Measurements from ENCODE around the gene STX18. TPM values are rescaled to one million over a fixed set of nuclear protein-coding genes. Genes with fewer than 3 reads are reported as not detected.

STX18 gene
- total RNA-seq, 3 donors from 2014 or later (not counting 1 experiment from before 2014, with no cell fraction given) = 23.1 to 32.8 (median 29.0) TPM

DNA sequence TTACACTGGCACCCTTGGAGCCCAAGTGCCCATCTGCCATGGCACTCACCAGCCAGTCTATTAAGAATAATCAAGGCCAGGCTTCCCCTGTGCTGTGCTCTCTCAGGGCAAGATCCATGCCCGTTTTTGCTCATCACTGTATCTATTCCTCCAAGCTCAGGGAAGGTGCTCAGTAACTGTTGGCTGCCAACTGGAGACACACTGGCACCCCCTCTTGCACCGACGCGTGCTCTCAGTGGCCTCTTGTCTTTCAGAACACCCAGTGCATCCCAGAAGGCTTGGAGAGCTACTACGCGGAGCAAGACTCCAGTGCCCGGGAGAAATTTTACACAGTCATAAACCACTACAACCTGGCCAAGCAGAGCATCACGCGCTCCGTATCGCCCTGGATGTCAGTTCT lies 124.9 kb downstream of the STX18 start:
- peaks cover 3% of the 10 kb centered on the region for H3K4me1 ChIP-seq (ENCODE audit: control insufficient read depth, insufficient read depth, low read length)
- H3K4me3 ChIP-seq (ENCODE audit: low read length) = no peak overlapping the region
- Mint-ChIP-seq H3K4me1 (no peaks in the 10 kb centered on the region), H3K4me3 (no peak overlapping the region), H3K9me3 (no peaks in the 10 kb centered on the region), H3K36me3 (peaks cover 7% of the 10 kb centered on the region), H3K27me3 (ENCODE audit: low read depth in 2 of 2) (no peaks in the 10 kb centered on the region), H3K27ac (no peak overlapping the region)
- no peak for ATAC-seq
- no peaks in the 10 kb centered on the region for H3K9me3 ChIP-seq (ENCODE audit: control insufficient read depth, insufficient read depth, low read length)
- peaks cover 31% of the 10 kb centered on the region for H3K36me3 ChIP-seq (ENCODE audit: control insufficient read depth, insufficient read depth, low read length)
- WGBS (ENCODE audit: insufficient coverage) = 97% methylated on average over 11 of the region's 11 CpGs
- intact Hi-C loops (cut with micrococcal nuclease) = no loop called here
- TF ChIP-seq, protein P1, sequence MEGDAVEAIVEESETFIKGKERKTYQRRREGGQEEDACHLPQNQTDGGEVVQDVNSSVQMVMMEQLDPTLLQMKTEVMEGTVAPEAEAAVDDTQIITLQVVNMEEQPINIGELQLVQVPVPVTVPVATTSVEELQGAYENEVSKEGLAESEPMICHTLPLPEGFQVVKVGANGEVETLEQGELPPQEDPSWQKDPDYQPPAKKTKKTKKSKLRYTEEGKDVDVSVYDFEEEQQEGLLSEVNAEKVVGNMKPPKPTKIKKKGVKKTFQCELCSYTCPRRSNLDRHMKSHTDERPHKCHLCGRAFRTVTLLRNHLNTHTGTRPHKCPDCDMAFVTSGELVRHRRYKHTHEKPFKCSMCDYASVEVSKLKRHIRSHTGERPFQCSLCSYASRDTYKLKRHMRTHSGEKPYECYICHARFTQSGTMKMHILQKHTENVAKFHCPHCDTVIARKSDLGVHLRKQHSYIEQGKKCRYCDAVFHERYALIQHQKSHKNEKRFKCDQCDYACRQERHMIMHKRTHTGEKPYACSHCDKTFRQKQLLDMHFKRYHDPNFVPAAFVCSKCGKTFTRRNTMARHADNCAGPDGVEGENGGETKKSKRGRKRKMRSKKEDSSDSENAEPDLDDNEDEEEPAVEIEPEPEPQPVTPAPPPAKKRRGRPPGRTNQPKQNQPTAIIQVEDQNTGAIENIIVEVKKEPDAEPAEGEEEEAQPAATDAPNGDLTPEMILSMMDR (IDR thresholded peaks at IDR 0.05) = no peak
- no peaks in the 10 kb centered on the region for H3K27me3 ChIP-seq (ENCODE audit: control insufficient read depth, insufficient read depth, low read length)
- H3K27ac ChIP-seq (ENCODE audit: low read length) = no peak overlapping the region
- DNase-seq = no peak

DNA sequence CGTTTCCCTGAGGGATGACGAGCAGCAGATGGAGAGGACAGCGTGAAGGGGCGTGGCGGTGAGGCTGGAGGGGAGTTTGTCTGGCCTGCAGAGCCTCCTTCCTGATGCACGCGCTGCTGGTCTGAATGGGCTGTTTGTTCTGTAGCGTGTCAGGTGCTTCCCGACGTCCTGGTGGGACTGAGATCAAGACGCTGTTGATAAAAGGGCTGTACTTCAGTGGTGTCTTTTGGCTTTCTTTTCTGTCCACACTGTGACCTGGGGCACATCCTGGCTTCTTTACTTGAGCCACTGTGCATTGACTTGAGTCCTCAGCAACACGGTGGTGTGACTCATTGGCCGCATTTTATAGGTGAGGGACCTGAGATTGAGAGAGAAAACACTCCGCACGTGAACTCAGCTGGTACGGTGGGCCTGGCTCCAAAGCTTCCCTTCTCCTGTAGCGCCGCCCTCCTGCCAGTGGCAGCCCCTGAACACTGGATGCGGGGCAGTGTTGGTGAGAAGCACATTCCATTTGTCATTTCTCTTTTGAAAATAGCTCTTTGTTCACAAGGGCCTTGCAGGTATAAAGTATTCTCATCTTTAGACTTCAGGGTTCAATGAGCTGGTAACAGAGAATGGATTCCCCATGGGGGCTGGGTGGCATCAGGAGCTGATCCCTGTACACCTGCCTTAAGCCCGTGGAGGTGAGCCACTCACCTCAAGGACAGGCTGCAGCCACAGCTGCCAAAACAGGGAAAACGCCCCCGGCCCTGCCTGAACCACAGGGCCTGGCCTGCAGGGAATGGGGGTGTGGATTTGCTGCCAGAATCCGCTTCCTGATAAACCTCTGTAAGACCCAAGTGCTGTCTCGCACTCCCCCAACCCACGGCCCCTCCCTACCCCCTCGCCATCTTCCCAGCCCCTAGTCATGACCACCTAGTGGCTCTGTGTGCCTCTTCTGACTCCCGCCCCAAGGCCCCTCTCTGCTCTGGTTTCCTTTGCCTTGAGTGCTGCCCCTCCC lies 125.7 kb downstream of the STX18 start:
- intact Hi-C loops (cut with micrococcal nuclease) = no loop called here
- H3K4me3 ChIP-seq (ENCODE audit: low read length) = no peak overlapping the region
- no peak overlapping the region for H3K4me3 Mint-ChIP-seq
- no peaks in the 10 kb centered on the region for H3K4me1 Mint-ChIP-seq
- ATAC-seq (no peak), DNase-seq (no peak)
- H3K27ac ChIP-seq (ENCODE audit: low read length) = no peak overlapping the region
- no peaks in the 10 kb centered on the region for H3K9me3 ChIP-seq (ENCODE audit: control insufficient read depth, insufficient read depth, low read length)
- H3K27me3 ChIP-seq (ENCODE audit: control insufficient read depth, insufficient read depth, low read length) = no peaks in the 10 kb centered on the region
- H3K27ac Mint-ChIP-seq = no peak overlapping the region
- peaks cover 3% of the 10 kb centered on the region for H3K4me1 ChIP-seq (ENCODE audit: control insufficient read depth, insufficient read depth, low read length)
- no peaks in the 10 kb centered on the region for H3K9me3 Mint-ChIP-seq
- no peaks in the 10 kb centered on the region for H3K27me3 Mint-ChIP-seq (ENCODE audit: low read depth in 2 of 2)
- 98% methylated on average over 27 of the region's 27 CpGs for WGBS (ENCODE audit: insufficient coverage)
- peaks cover 26% of the 10 kb centered on the region for H3K36me3 ChIP-seq (ENCODE audit: control insufficient read depth, insufficient read depth, low read length)
- TF ChIP-seq, protein P1 (IDR thresholded peaks at IDR 0.05) = no peak
- H3K36me3 Mint-ChIP-seq = no peaks in the 10 kb centered on the region

DNA sequence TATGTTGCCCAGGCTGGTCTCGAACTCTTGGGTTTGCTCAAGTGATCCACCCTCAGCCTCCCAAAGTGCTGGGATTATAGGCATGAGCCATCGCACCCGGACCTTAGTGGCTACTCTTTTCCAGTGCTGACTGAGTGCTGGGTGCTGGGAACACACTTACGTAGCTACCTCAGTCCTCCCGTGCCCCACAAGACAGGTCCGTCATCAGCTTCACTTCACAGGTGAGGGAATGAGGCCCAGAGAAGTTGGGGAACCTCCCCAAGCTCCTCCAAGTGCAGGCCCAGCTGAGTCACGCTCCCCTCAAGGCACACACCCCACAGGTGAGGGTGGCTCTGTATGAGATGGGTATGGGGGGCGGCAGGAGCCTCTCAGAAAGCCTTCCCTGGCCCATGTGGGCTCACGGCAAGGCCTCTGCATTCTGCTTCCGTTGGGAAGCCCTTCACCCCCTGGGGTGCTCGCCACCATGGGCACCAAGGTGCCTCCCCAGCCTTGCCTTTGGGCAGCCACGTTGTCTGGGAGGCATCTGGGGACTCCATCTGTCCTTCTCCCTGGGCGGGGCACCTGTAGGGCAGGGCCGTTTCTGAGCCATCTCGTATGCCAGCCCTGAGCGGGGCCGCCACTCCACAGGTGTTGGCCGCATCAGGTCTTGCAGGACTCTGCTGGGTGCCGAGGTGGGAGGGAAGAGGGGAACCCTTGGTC lies 126.6 kb downstream of the STX18 start:
- Mint-ChIP-seq H3K27me3 (ENCODE audit: low read depth in 2 of 2) (no peaks in the 10 kb centered on the region), H3K36me3 (no peaks in the 10 kb centered on the region), H3K9me3 (no peaks in the 10 kb centered on the region), H3K27ac (no peak overlapping the region), H3K4me3 (no peak overlapping the region), H3K4me1 (no peaks in the 10 kb centered on the region)
- DNase-seq (no peak), ATAC-seq (no peak)
- intact Hi-C loops (cut with micrococcal nuclease) = no loop called here
- WGBS (ENCODE audit: insufficient coverage) = 98% methylated on average over 18 of the region's 19 CpGs
- TF ChIP-seq, protein P1 (IDR thresholded peaks at IDR 0.05) = no peak
- Histone ChIP-seq H3K36me3 (ENCODE audit: control insufficient read depth, insufficient read depth, low read length) (peaks cover 18% of the 10 kb centered on the region), H3K27me3 (ENCODE audit: control insufficient read depth, insufficient read depth, low read length) (no peaks in the 10 kb centered on the region), H3K27ac (ENCODE audit: low read length) (no peak overlapping the region), H3K9me3 (ENCODE audit: control insufficient read depth, insufficient read depth, low read length) (no peaks in the 10 kb centered on the region), H3K4me1 (ENCODE audit: control insufficient read depth, insufficient read depth, low read length) (peaks cover 3% of the 10 kb centered on the region), H3K4me3 (ENCODE audit: low read length) (no peak overlapping the region)
